GM12878 (cell line): Measurements from ENCODE around the gene SEPSECS. TPM values are rescaled to one million over a fixed set of nuclear protein-coding genes. Genes with fewer than 3 reads are reported as not detected.

ENCODE experiments used
- ATAC-seq: fragments of 200-7000 bp; cut with Tn5 transposase; 3 replicates; pipeline ENCODE4 v1.9.1; 2020; ENCODE audit warnings: mild to moderate bottlenecking, moderate library complexity
- BruUV-seq: library from RNA; stranded (reverse); fragments of 400-500 nt; replicated peaks from 2 replicates; lab custom pipeline; 2021; lab: Mats Ljungman, UMichigan
- CTCF ChIA-PET: fragments of 300-600 bp; sonication (Branson Sonifier 250); formaldehyde crosslinking; extraction: SDS; loops from one replicate; lab custom pipeline; 2021; ENCODE audit warnings: inconsistent platforms; lab: Yijun Ruan, JAX
- POLR2A ChIA-PET: fragments of 350-600 bp; formaldehyde crosslinking; extraction: SDS; loops from one replicate; lab custom pipeline; 2021; ENCODE audit warnings: inconsistent platforms; lab: Charles Lee
- RAD21 ChIA-PET: fragments of 300-600 bp; sonication (Branson Sonifier 250); formaldehyde crosslinking; loops from one replicate; lab custom pipeline; 2023; ENCODE audit warnings: antibody characterized with exemption; ENCODE audit not compliant: unreplicated experiment; lab: Charles Lee
- SMC1A ChIA-PET: fragments of 300-600 bp; sonication (Branson Sonifier 250); formaldehyde crosslinking; loops from one replicate; lab custom pipeline; 2023; ENCODE audit not compliant: unreplicated experiment, uncharacterized antibody; lab: Charles Lee
- DNase-seq: peaks from one replicate; pipeline ENCODE4 v3.0.0-alpha.2; 2011; ENCODE audit warnings: low read depth, low spot score
- FAIRE-seq: peaks from 3 replicates; lab custom pipeline; 2011; peaks lifted over from hg19 to GRCh38; lab: Jason Lieb, UNC
- H2AFZ ChIP-seq: 2 replicates; pipeline ENCODE4 v1.6.0; 2011; ENCODE audit warnings: low read depth, low read length, control low read depth; ENCODE audit not compliant: control insufficient read depth
- H3K27ac ChIP-seq: 2 replicates; pipeline ENCODE4 v1.5.1; 2011; ENCODE audit warnings: control low read depth; ENCODE audit not compliant: control insufficient read depth, insufficient read depth
- H3K27me3 ChIP-seq, 2 experiments: replicated peaks in 1 of 2; 2 replicates each; pipeline versions ENCODE4 v1.6.0 to v1.6.1; 2011; ENCODE audit warnings: low read length in 1 of 2; ENCODE audit not compliant: control insufficient read depth in 2 of 2, insufficient read depth in 2 of 2
- H3K36me3 ChIP-seq, 2 experiments: 2 replicates each; pipeline ENCODE4 v1.5.1; 2011; ENCODE audit warnings: low read length in 1 of 2; ENCODE audit not compliant: control insufficient read depth in 2 of 2, insufficient read depth in 2 of 2
- H3K4me1 ChIP-seq: 2 replicates; pipeline ENCODE4 v1.6.1; 2011; ENCODE audit warnings: mild to moderate bottlenecking, low read length, moderate library complexity, mixed read lengths; ENCODE audit not compliant: control insufficient read depth, insufficient read depth
- H3K4me2 ChIP-seq: 2 replicates; pipeline ENCODE4 v1.6.0; 2011; ENCODE audit warnings: control low read depth; ENCODE audit not compliant: control insufficient read depth, insufficient read depth
- H3K4me3 ChIP-seq: fragments of 200-600 bp; sonication (generic); 2 replicates; pipeline ENCODE4 v1.5.1; 2016
- H3K79me2 ChIP-seq: 2 replicates; pipeline ENCODE4 v1.6.0; 2011; ENCODE audit warnings: low read length; ENCODE audit not compliant: control insufficient read depth, insufficient read depth
- H3K9ac ChIP-seq: 2 replicates; pipeline ENCODE4 v1.8.0; 2011; ENCODE audit warnings: low read length, control low read depth, mixed read lengths; ENCODE audit not compliant: control insufficient read depth, insufficient read depth
- H3K9me3 ChIP-seq: replicated peaks from 3 replicates; pipeline ENCODE4 v1.5.1; 2011; ENCODE audit warnings: mild to moderate bottlenecking, low read length; ENCODE audit not compliant: control insufficient read depth, insufficient read depth
- H4K20me1 ChIP-seq: 2 replicates; pipeline ENCODE4 v1.6.0; 2011; ENCODE audit not compliant: control insufficient read depth, insufficient read depth
- ETV6 ChIP-seq, 2 experiments: fragments of 450-650 bp in 1 of 2; IDR thresholded peaks in 1 of 2; conservative IDR thresholded peaks in 1 of 2; 2 replicates each; pipeline ENCODE4 v1.6.1; 2014; ENCODE audit warnings: antibody characterized with exemption in 1 of 2, borderline replicate concordance in 1 of 2, low read depth in 1 of 2, mild to moderate bottlenecking in 1 of 2, moderate library complexity in 1 of 2
- NFYB ChIP-seq: IDR thresholded peaks from 2 replicates; pipeline ENCODE4 v1.6.1; 2011; ENCODE audit warnings: low read depth, mild to moderate bottlenecking, low read length, improper control_type of control experiment, moderate library complexity; ENCODE audit not compliant: insufficient read depth
- SMARCA5 ChIP-seq: fragments of 450-650 bp; IDR thresholded peaks from 2 replicates; pipeline ENCODE4 v1.6.1; 2017; ENCODE audit warnings: mild to moderate bottlenecking
- SUZ12 ChIP-seq: fragments of 200-600 bp; sonication (generic); IDR thresholded peaks from one replicate; pipeline ENCODE4 v1.6.1; 2018; ENCODE audit warnings: antibody characterized with exemption, mild to moderate bottlenecking; ENCODE audit not compliant: unreplicated experiment
- WGBS: methylation state at CpG from one replicate; pipeline ENCODE4 v1.1.6; 2016; ENCODE audit warnings: low lambda C conversion rate; ENCODE audit not compliant: insufficient replicate concordance, insufficient coverage; ENCODE audit errors: missing lambda C conversion rate; 5-methylcytosine and 5-hydroxymethylcytosine counted together
- in situ Hi-C: fragments of 300-500 bp; cut with MboI; formaldehyde crosslinking; loops from 9 replicates; pipeline ENCODE4 v1.14.3; 2018; ENCODE audit warnings: mixed read lengths
- intact Hi-C: fragments of 100-400 bp; cut with micrococcal nuclease; formaldehyde crosslinking; loops from one replicate; pipeline ENCODE4 v1.14.2; 2022; ENCODE audit not compliant: unreplicated experiment
- polyA plus RNA-seq, 11 experiments: library from polyadenylated mRNA; depleted of rRNA in 4 of 11; unstranded in 6 of 11; stranded (reverse) in 5 of 11; fragments of >200 nt; fragmentation: Nextera tagmentation in 4 of 11; fragmentation: Illumina TruSeq in 1 of 11; extraction: Ambion mirVana in 4 of 11; extraction: Trizol in 1 of 11; gene quantifications; 1 replicate in 1 of 11; 2 replicates in 10 of 11; pipeline versions ENCODE4 v1.2.1 to v1.2.3, GENCODE V29; 2011 to 2016; ENCODE audit warnings: inconsistent platforms in 2 of 11, missing spikeins in 2 of 11, low read depth in 1 of 11
- total RNA-seq, 4 experiments: library from RNA; depleted of rRNA in 3 of 4; stranded (reverse); fragments of >200 nt in 3 of 4; fragmentation: Illumina TruSeq in 1 of 4; extraction: Trizol in 1 of 4; gene quantifications; 2 replicates each; pipeline versions ENCODE4 v1.2.1 to v1.2.3, GENCODE V29; 2013 to 2021
- TF ChIP-seq, protein P1 (sequence below): fragments of 450-650 bp; IDR thresholded peaks from 2 replicates; pipeline ENCODE4 v1.6.1; 2017; ENCODE audit warnings: mild to moderate bottlenecking, moderate library complexity
- TF ChIP-seq, protein P2 (sequence below): fragments of 450-650 bp; formaldehyde crosslinking; IDR thresholded peaks from 2 replicates; pipeline ENCODE4 v1.4.0; 2020; ENCODE audit warnings: mild to moderate bottlenecking, moderate library complexity
- TF ChIP-seq, protein P3 (sequence below): fragments of 450-650 bp; IDR thresholded peaks from 2 replicates; pipeline ENCODE4 v1.6.1; 2017; ENCODE audit warnings: borderline replicate concordance

The SEPSECS gene
- total and polyA plus RNA-seq, 10 of the 15 experiments (the other 5 are each of a cell fraction or from before 2014, with no cell fraction given): 2.8 to 15.8 (median 7.2) TPM

DNA sequence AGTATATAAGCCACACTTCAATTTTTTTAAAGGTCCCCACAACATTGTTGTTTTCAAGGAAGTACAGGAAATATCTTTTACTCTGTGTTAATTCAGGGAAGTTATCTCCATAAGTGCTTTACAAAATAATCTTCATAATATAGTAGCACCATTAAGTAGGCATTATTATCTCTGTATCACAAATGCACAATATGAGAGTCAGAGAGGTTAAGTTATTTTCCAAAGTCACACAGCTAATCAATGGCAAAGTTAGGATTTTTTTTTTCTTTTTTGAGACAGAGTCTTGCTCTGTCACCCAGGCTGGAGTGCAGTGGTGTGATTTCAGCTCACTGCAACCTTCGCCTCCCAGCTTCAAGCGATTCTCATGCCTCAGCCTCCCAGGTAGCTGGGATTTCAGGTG, 38.5 kb upstream of the SEPSECS start (continued):
- TF ChIP-seq, protein P1, sequence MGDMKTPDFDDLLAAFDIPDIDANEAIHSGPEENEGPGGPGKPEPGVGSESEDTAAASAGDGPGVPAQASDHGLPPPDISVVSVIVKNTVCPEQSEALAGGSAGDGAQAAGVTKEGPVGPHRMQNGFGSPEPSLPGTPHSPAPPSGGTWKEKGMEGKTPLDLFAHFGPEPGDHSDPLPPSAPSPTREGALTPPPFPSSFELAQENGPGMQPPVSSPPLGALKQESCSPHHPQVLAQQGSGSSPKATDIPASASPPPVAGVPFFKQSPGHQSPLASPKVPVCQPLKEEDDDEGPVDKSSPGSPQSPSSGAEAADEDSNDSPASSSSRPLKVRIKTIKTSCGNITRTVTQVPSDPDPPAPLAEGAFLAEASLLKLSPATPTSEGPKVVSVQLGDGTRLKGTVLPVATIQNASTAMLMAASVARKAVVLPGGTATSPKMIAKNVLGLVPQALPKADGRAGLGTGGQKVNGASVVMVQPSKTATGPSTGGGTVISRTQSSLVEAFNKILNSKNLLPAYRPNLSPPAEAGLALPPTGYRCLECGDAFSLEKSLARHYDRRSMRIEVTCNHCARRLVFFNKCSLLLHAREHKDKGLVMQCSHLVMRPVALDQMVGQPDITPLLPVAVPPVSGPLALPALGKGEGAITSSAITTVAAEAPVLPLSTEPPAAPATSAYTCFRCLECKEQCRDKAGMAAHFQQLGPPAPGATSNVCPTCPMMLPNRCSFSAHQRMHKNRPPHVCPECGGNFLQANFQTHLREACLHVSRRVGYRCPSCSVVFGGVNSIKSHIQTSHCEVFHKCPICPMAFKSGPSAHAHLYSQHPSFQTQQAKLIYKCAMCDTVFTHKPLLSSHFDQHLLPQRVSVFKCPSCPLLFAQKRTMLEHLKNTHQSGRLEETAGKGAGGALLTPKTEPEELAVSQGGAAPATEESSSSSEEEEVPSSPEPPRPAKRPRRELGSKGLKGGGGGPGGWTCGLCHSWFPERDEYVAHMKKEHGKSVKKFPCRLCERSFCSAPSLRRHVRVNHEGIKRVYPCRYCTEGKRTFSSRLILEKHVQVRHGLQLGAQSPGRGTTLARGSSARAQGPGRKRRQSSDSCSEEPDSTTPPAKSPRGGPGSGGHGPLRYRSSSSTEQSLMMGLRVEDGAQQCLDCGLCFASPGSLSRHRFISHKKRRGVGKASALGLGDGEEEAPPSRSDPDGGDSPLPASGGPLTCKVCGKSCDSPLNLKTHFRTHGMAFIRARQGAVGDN: no peak
- TF ChIP-seq, protein P2, sequence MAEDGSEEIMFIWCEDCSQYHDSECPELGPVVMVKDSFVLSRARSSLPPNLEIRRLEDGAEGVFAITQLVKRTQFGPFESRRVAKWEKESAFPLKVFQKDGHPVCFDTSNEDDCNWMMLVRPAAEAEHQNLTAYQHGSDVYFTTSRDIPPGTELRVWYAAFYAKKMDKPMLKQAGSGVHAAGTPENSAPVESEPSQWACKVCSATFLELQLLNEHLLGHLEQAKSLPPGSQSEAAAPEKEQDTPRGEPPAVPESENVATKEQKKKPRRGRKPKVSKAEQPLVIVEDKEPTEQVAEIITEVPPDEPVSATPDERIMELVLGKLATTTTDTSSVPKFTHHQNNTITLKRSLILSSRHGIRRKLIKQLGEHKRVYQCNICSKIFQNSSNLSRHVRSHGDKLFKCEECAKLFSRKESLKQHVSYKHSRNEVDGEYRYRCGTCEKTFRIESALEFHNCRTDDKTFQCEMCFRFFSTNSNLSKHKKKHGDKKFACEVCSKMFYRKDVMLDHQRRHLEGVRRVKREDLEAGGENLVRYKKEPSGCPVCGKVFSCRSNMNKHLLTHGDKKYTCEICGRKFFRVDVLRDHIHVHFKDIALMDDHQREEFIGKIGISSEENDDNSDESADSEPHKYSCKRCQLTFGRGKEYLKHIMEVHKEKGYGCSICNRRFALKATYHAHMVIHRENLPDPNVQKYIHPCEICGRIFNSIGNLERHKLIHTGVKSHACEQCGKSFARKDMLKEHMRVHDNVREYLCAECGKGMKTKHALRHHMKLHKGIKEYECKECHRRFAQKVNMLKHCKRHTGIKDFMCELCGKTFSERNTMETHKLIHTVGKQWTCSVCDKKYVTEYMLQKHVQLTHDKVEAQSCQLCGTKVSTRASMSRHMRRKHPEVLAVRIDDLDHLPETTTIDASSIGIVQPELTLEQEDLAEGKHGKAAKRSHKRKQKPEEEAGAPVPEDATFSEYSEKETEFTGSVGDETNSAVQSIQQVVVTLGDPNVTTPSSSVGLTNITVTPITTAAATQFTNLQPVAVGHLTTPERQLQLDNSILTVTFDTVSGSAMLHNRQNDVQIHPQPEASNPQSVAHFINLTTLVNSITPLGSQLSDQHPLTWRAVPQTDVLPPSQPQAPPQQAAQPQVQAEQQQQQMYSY (CRISPR knock-in tag): no peak
- TF ChIP-seq, all 136 proteins: peak for 0

- Histone ChIP-seq H3K9me3 (no peaks in the 10 kb centered on the region), H3K36me3 (no peaks in the 10 kb centered on the region; a peak in 1 of 4 replicates), H3K4me1 (no peaks in the 10 kb centered on the region), H4K20me1 (no peaks in the 10 kb centered on the region), H3K4me3 (no peak overlapping the region), H3K27me3 (no peaks in the 10 kb centered on the region), H3K79me2 (no peaks in the 10 kb centered on the region), H3K27ac (no peak overlapping the region), H3K4me2 (no peak overlapping the region), H2AFZ (no peak overlapping the region), H3K9ac (no peak overlapping the region)
- TF ChIP-seq NFYB (no peak), ETV6 (conservative IDR thresholded peaks at IDR 0.05 in 1 of 2, IDR thresholded peaks at IDR 0.05 in 1 of 2; ENCODE audit: borderline replicate concordance in 1 of 2, low read depth in 1 of 2) (no peak), SMARCA5 (no peak), SUZ12 (no peak)
- TF ChIP-seq, protein P3, sequence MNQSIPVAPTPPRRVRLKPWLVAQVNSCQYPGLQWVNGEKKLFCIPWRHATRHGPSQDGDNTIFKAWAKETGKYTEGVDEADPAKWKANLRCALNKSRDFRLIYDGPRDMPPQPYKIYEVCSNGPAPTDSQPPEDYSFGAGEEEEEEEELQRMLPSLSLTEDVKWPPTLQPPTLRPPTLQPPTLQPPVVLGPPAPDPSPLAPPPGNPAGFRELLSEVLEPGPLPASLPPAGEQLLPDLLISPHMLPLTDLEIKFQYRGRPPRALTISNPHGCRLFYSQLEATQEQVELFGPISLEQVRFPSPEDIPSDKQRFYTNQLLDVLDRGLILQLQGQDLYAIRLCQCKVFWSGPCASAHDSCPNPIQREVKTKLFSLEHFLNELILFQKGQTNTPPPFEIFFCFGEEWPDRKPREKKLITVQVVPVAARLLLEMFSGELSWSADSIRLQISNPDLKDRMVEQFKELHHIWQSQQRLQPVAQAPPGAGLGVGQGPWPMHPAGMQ: no peak
- ChIA-PET SMC1A (no interaction called here), RAD21 (no interaction called here), POLR2A (no interaction called here), CTCF (no interaction called here)
- BruUV-seq: no TSS peak
- ATAC-seq: no peak
- in situ Hi-C loops (loop anchor here (25.0 kb wide), 1 partner anchor 172 kb away; no protein-coding TSS in a partner anchor), intact Hi-C loops (no loop called here)
- no peak for FAIRE-seq
- 67% methylated on average over 2 of the region's 2 CpGs for WGBS
- DNase-seq: no peak
These were observed 30.2 kb upstream of the SEPSECS start for GRCh38 chr4:25190407-25190806.
